Medulla oblongata (tissue), 1 donor: ENCODE results near the gene COL8A1.
A peak's percentile ranks its signal among the peaks of the same experiment; 100 is the strongest.

ENCODE experiments used
- DNase-seq: peaks from one replicate; pipeline ENCODE4 v3.0.0-alpha.2; 2015; ENCODE audit errors: extremely low spot score

COL8A1 gene

GRCh38 chr3:99670556-99670950, 32.2 kb downstream of the COL8A1 start:
- no peak for DNase-seq

GRCh38 chr3:99674086-99674789, 35.8 kb downstream of the COL8A1 start:
- DNase-seq, result no peak

- no peak for DNase-seq
These were observed 39.6 kb downstream of the COL8A1 start for GRCh38 chr3:99678023-99678422.

- no peak for DNase-seq
These were observed 40.5 kb downstream of the COL8A1 start for GRCh38 chr3:99678896-99679295.

- DNase-seq, result no peak
These were observed 43.1 kb downstream of the COL8A1 start for GRCh38 chr3:99681512-99681911.

- DNase-seq, result no peak
These were observed 43.6 kb downstream of the COL8A1 start for GRCh38 chr3:99681976-99682375.

- DNase-seq, result no peak
These were observed 45.1 kb downstream of the COL8A1 start for GRCh38 chr3:99683465-99683864.

GRCh38 chr3:99683876-99684275, 45.5 kb downstream of the COL8A1 start:
- DNase-seq, result no peak

- DNase-seq, result no peak
These were observed 46.2 kb downstream of the COL8A1 start for GRCh38 chr3:99684644-99685043.

GRCh38 chr3:99686469-99686868, 48.1 kb downstream of the COL8A1 start:
- DNase-seq, result no peak

- DNase-seq, result peak; percentile 50
These were observed 48.7 kb downstream of the COL8A1 start for GRCh38 chr3:99686955-99687612.

GRCh38 chr3:99690761-99691369, 52.5 kb downstream of the COL8A1 start:
- DNase-seq, result no peak

- DNase-seq, result no peak
These were observed 55.2 kb downstream of the COL8A1 start for GRCh38 chr3:99693636-99694035.

- DNase-seq, result no peak
These were observed 58.1 kb downstream of the COL8A1 start for GRCh38 chr3:99696497-99696896.

GRCh38 chr3:99697250-99697649, 58.9 kb downstream of the COL8A1 start:
- DNase-seq, result no peak

GRCh38 chr3:99698932-99699331, 60.5 kb downstream of the COL8A1 start:
- no peak for DNase-seq

- DNase-seq, result no peak
These were observed 61.4 kb downstream of the COL8A1 start for GRCh38 chr3:99699841-99700240.

- DNase-seq, result no peak
These were observed 62.4 kb downstream of the COL8A1 start for GRCh38 chr3:99700631-99701268.

GRCh38 chr3:99702953-99703943, 64.9 kb downstream of the COL8A1 start:
- DNase-seq, result no peak

GRCh38 chr3:99704417-99704816, 66.0 kb downstream of the COL8A1 start:
- no peak for DNase-seq

- DNase-seq, result no peak
These were observed 68.0 kb downstream of the COL8A1 start for GRCh38 chr3:99706410-99706809.
